IPS DF 6.9 (cell line): ENCODE measurements around the gene DNAAF9.

Source experiments
- DNase-seq: peaks from one replicate; pipeline ENCODE4 v3.0.0-alpha.2; 2013; ENCODE audit warnings: low read depth, low spot score
- H3K27ac ChIP-seq: one replicate; pipeline ENCODE4 v1.5.1; 2013; ENCODE audit warnings: low read length, control low read depth
- H3K27me3 ChIP-seq: 2 replicates; pipeline ENCODE4 v1.6.1; 2013; ENCODE audit warnings: mild to moderate bottlenecking, low read length; ENCODE audit not compliant: control insufficient read depth, insufficient read depth
- H3K36me3 ChIP-seq: 2 replicates; pipeline ENCODE4 v1.6.1; 2013; ENCODE audit warnings: low read length; ENCODE audit not compliant: control insufficient read depth, insufficient read depth
- H3K4me1 ChIP-seq: 2 replicates; pipeline ENCODE4 v1.6.1; 2013; ENCODE audit warnings: low read length; ENCODE audit not compliant: control insufficient read depth, insufficient read depth
- H3K4me3 ChIP-seq: 2 replicates; pipeline ENCODE4 v1.5.1; 2013; ENCODE audit warnings: mild to moderate bottlenecking, low read length
- H3K9me3 ChIP-seq: 2 replicates; pipeline ENCODE4 v1.6.1; 2013; ENCODE audit warnings: low read length, inconsistent platforms; ENCODE audit not compliant: control insufficient read depth, insufficient read depth
- WGBS: extraction: QIAGEN DNeasy Blood & Tissue Kit; methylation state at CpG from one replicate; pipeline ENCODE4 v1.1.7; 2013; ENCODE audit warnings: mixed read lengths, missing lambda C conversion rate; ENCODE audit not compliant: insufficient read length, insufficient coverage; 5-methylcytosine and 5-hydroxymethylcytosine counted together

DNAAF9 gene

DNA sequence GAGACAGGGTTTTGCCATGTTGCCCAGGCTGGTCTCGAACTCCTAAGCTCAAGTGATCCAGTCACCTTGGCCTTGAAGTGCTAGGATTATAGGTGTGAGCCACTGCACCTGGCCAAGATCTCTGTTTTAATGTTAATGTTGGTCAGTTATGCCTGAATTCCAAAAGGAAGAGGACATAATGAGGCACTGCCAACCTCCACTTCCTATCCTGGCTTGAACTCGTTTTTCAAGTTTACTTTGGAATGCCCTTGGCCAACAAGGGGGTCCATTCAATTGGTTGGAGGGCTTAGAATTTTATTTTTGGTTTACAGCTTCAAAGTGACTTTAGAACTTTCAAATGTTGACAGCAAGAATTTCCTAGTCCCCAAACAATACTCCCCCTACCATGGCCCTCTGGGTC, 29.8 kb downstream of the DNAAF9 start:
- no CpG with 5 or more reads among the region's 2 CpGs for WGBS
- H3K36me3 ChIP-seq = no peaks in the 10 kb centered on the region; the same call in 1 of the 2 replicates

GRCh38 chr20:3374296-3374695, 33.2 kb downstream of the DNAAF9 start:
- Histone ChIP-seq H3K27ac (no peak overlapping the region), H3K4me3 (no peak overlapping the region), H3K27me3 (no peaks in the 10 kb centered on the region), H3K4me1 (no peaks in the 10 kb centered on the region), H3K36me3 (no peaks in the 10 kb centered on the region; the same call in 1 of the 2 replicates), H3K9me3 (no peaks in the 10 kb centered on the region)
- DNase-seq = no peak

More for the DNA sequence above, 29.8 kb downstream of the DNAAF9 start:
- DNase-seq = no peak
- Histone ChIP-seq H3K27me3 (no peaks in the 10 kb centered on the region; the same call in 1 of the 2 replicates), H3K27ac (no peak overlapping the region), H3K4me3 (no peak overlapping the region), H3K9me3 (no peaks in the 10 kb centered on the region), H3K4me1 (no peaks in the 10 kb centered on the region)

GRCh38 chr20:3371754-3372153, 35.7 kb downstream of the DNAAF9 start:
- H3K9me3 ChIP-seq = no peaks in the 10 kb centered on the region
- H3K4me3 ChIP-seq = no peak overlapping the region
- H3K27ac ChIP-seq = no peak overlapping the region
- H3K27me3 ChIP-seq = no peaks in the 10 kb centered on the region
- DNase-seq = no peak
- no peaks in the 10 kb centered on the region for H3K4me1 ChIP-seq
- H3K36me3 ChIP-seq = no peaks in the 10 kb centered on the region
- no CpG with 5 or more reads among the region's 2 CpGs for WGBS

GRCh38 chr20:3367089-3367488, 40.4 kb downstream of the DNAAF9 start:
- Histone ChIP-seq H3K27ac (no peak overlapping the region), H3K27me3 (no peaks in the 10 kb centered on the region), H3K4me1 (no peaks in the 10 kb centered on the region), H3K4me3 (no peak overlapping the region), H3K36me3 (no peaks in the 10 kb centered on the region), H3K9me3 (no peaks in the 10 kb centered on the region)
- DNase-seq = no peak
- WGBS = no CpG with 5 or more reads among the region's 3 CpGs

- DNase-seq = no peak
- Histone ChIP-seq H3K27me3 (no peaks in the 10 kb centered on the region), H3K27ac (no peak overlapping the region), H3K36me3 (no peaks in the 10 kb centered on the region), H3K9me3 (no peaks in the 10 kb centered on the region), H3K4me3 (no peak overlapping the region), H3K4me1 (no peaks in the 10 kb centered on the region)
- 100% methylated on average over 1 of the region's 3 CpGs for WGBS
Observed at GRCh38 chr20:3364323-3365013, 43.0 kb downstream of the DNAAF9 start.

DNA sequence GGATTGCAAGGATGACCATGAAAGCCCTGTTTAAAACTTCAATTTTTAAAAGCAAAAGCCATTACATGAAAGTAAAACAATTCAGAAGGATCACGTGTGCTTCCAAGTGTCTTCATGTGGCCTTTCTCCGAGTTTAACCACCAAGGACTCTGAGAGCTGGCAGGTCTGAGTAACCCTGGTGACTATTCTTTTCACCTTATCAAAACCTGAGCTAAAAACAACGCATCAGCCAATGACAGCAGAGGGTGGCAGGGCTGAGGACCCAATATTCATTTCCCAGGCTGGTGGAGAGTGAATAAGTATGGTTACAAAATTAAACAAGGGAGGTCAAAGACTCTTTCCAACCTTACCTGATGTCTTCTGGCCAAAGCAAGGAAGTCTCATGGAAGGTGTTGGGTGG, 46.7 kb downstream of the DNAAF9 start:
- Histone ChIP-seq H3K27ac (no peak overlapping the region), H3K9me3 (no peaks in the 10 kb centered on the region), H3K27me3 (no peaks in the 10 kb centered on the region), H3K36me3 (no peaks in the 10 kb centered on the region), H3K4me3 (no peak overlapping the region), H3K4me1 (no peaks in the 10 kb centered on the region)
- DNase-seq = no peak
- no CpG with 5 or more reads among the region's 3 CpGs for WGBS

GRCh38 chr20:3358676-3359340, 48.7 kb downstream of the DNAAF9 start:
- no CpG with 5 or more reads among the region's 5 CpGs for WGBS
- no peaks in the 10 kb centered on the region for H3K27me3 ChIP-seq

More at GRCh38 chr20:3358676-3359340, 48.7 kb downstream of the DNAAF9 start:
- H3K9me3 ChIP-seq = no peaks in the 10 kb centered on the region
- DNase-seq = no peak
- H3K4me3 ChIP-seq = no peak overlapping the region
- H3K36me3 ChIP-seq = no peaks in the 10 kb centered on the region
- no peak overlapping the region for H3K27ac ChIP-seq
- H3K4me1 ChIP-seq = no peaks in the 10 kb centered on the region
